GM12891 (cell line): Measurements from ENCODE around the gene DPP10.

Experiments
- POLR2A ChIP-seq: IDR thresholded peaks from 2 replicates; pipeline ENCODE4 v1.6.1; 2011; ENCODE audit warnings: low read depth, low read length, control low read depth
- TAF1 ChIP-seq: IDR thresholded peaks from 2 replicates; pipeline ENCODE4 v1.6.1; 2011; ENCODE audit warnings: low read depth, low read length, control low read depth

DNA sequence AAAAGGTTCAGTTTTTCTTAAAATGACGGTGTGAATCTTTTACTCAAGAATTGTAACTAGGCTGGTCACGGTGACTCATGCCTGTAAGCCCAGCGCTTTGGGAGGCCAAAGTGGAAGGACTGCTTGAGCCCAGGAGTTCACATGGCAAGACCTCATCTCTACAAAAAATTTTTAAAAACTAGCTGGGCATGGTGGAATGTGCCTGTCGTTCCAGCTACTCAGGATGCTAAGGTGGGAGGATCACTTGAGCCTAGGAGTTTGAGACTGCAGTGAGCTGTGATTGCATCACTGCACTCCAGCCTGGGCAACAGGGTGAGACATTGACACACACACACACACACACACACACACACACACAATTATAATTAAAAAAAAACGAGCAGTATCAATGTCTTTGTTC lies 369.8 kb downstream of the DPP10 start:
- TF ChIP-seq POLR2A = no peak
- no peak for TF ChIP-seq TAF1
